A549 (cell line): ENCODE measurements around the gene MFAP1.

Experiments
- EP300 ChIP-seq, 2 experiments: fragments of >200 bp; sonication (Bioruptor Twin); formaldehyde crosslinking; IDR thresholded peaks; 2 replicates in 1 of 2; 3 replicates in 1 of 2; pipeline ENCODE4 v1.6.1; 2016 to 2017
- TF ChIP-seq, protein P1 (sequence below): fragments of >200 bp; sonication (Bioruptor Twin); formaldehyde crosslinking; IDR thresholded peaks from 3 replicates; pipeline ENCODE4 v1.5.1; 2016
- TF ChIP-seq, protein P2 (sequence below): fragments of 200-600 bp; sonication (generic); IDR thresholded peaks from 2 replicates; pipeline ENCODE4 v1.6.1; 2016; ENCODE audit warnings: antibody characterized with exemption, mild to moderate bottlenecking, moderate library complexity

DNA sequence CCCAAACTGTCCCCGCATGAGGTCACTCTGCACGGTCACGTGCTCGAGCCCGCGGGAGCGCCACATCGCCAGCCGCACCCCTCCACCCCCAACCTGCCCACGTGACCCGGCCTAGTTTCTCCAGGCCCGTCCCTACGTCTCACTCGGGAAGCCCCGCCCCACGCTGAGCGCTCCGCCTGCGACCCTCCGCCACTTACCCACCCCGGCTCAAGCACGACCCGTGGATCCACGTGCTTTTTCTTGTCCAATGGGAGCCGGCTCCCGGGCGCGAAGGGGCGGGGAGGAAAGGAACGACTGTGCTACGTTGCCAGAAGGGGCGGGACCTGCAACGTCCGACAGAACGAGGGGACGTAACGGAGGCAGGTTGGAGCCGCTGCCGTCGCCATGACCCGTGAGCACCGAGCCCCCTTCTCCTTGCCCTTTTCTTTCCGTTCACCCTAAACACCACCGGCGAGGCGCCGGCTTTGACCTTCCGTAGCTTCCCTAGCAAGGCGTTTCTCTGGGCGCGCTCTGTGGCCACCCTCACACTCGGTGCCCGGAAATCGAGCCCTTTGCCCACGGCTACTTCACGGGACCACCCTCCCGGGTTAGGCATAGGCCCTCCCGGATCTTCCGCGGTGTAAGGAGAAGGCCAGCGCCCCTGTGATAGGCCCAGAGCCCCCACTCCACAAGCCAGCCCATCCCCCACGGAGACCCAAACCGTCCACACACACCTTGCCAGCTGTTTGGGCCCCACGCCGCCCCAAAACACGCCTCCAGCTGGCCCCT, 32.3 kb downstream of the MFAP1 start, which contains the start of gene SERF2:
- TF ChIP-seq, protein P1, sequence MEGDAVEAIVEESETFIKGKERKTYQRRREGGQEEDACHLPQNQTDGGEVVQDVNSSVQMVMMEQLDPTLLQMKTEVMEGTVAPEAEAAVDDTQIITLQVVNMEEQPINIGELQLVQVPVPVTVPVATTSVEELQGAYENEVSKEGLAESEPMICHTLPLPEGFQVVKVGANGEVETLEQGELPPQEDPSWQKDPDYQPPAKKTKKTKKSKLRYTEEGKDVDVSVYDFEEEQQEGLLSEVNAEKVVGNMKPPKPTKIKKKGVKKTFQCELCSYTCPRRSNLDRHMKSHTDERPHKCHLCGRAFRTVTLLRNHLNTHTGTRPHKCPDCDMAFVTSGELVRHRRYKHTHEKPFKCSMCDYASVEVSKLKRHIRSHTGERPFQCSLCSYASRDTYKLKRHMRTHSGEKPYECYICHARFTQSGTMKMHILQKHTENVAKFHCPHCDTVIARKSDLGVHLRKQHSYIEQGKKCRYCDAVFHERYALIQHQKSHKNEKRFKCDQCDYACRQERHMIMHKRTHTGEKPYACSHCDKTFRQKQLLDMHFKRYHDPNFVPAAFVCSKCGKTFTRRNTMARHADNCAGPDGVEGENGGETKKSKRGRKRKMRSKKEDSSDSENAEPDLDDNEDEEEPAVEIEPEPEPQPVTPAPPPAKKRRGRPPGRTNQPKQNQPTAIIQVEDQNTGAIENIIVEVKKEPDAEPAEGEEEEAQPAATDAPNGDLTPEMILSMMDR, result no peak
- TF ChIP-seq, protein P2, sequence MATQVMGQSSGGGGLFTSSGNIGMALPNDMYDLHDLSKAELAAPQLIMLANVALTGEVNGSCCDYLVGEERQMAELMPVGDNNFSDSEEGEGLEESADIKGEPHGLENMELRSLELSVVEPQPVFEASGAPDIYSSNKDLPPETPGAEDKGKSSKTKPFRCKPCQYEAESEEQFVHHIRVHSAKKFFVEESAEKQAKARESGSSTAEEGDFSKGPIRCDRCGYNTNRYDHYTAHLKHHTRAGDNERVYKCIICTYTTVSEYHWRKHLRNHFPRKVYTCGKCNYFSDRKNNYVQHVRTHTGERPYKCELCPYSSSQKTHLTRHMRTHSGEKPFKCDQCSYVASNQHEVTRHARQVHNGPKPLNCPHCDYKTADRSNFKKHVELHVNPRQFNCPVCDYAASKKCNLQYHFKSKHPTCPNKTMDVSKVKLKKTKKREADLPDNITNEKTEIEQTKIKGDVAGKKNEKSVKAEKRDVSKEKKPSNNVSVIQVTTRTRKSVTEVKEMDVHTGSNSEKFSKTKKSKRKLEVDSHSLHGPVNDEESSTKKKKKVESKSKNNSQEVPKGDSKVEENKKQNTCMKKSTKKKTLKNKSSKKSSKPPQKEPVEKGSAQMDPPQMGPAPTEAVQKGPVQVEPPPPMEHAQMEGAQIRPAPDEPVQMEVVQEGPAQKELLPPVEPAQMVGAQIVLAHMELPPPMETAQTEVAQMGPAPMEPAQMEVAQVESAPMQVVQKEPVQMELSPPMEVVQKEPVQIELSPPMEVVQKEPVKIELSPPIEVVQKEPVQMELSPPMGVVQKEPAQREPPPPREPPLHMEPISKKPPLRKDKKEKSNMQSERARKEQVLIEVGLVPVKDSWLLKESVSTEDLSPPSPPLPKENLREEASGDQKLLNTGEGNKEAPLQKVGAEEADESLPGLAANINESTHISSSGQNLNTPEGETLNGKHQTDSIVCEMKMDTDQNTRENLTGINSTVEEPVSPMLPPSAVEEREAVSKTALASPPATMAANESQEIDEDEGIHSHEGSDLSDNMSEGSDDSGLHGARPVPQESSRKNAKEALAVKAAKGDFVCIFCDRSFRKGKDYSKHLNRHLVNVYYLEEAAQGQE, result no peak
- no peak for TF ChIP-seq EP300 (IDR thresholded peaks at IDR 0.05)
